Body of pancreas (tissue), 4 donors: ENCODE results near the gene CLDN19. TPM values are rescaled to one million over a fixed set of nuclear protein-coding genes. Genes with fewer than 3 reads are reported as not detected.
A peak's percentile ranks its signal among the peaks of the same experiment; 100 is the strongest.

Source experiments
- ATAC-seq: fragments of 150-250 bp; one replicate; pipeline ENCODE4 v1.9.1; 2016
- DNase-seq, 4 donors: peaks; one replicate each; pipeline ENCODE4 v3.0.0-alpha.2; 2019
- H3K27ac ChIP-seq, 4 donors: fragments of 200-600 bp; sonication (generic); 1 replicate in 3 of 4; 2 replicates in 1 of 4; pipeline versions ENCODE4 v1.5.1 to v1.6.1; 2016 to 2019; ENCODE audit warnings: mild to moderate bottlenecking in 1 of 4, mixed read lengths in 1 of 4, moderate library complexity in 1 of 4
- H3K27me3 ChIP-seq, 2 donors: fragments of 200-600 bp; sonication (generic); one replicate each; pipeline ENCODE4 v1.6.0; 2016; ENCODE audit warnings: mild to moderate bottlenecking in 1 of 2
- H3K36me3 ChIP-seq, 2 donors: fragments of 200-600 bp; sonication (generic); replicated peaks in 1 of 2; 2 replicates each; pipeline ENCODE4 v1.5.1; 2016; ENCODE audit warnings: low read depth in 2 of 2; ENCODE audit not compliant: insufficient read depth in 1 of 2
- H3K4me1 ChIP-seq: fragments of 200-600 bp; sonication (generic); one replicate; pipeline ENCODE4 v1.6.0; 2016
- H3K4me3 ChIP-seq, 2 donors: fragments of 200-600 bp; sonication (generic); 1 replicate in 1 of 2; 2 replicates in 1 of 2; pipeline ENCODE4 v1.5.1; 2016 to 2019
- H3K9me3 ChIP-seq, 3 donors: fragments of 200-600 bp; sonication (generic); 1 replicate in 2 of 3; 2 replicates in 1 of 3; pipeline ENCODE4 v1.5.1; 2016
- CTCF ChIP-seq, 7 experiments: fragments of 450-650 bp in 4 of 7; fragments of 200-600 bp in 3 of 7; sonication (generic) in 3 of 7; IDR thresholded peaks; one replicate each; pipeline ENCODE4 v1.5.1; 2016 to 2019; ENCODE audit warnings: antibody characterized with exemption in 7 of 7
- POLR2A ChIP-seq, 3 donors: fragments of 450-650 bp; IDR thresholded peaks; one replicate each; pipeline ENCODE4 v1.6.1; 2016; ENCODE audit warnings: antibody characterized with exemption in 3 of 3, mild to moderate bottlenecking in 2 of 3
- WGBS, 2 donors: methylation state at CpG; one replicate each; pipeline ENCODE4 v1.1.5; 2017; 5-methylcytosine and 5-hydroxymethylcytosine counted together
- intact Hi-C: fragments of 100-400 bp; cut with DNase I; formaldehyde crosslinking; loops from one replicate; pipeline ENCODE4 v1.15.1; 2023
- total RNA-seq, 2 donors: library from RNA; depleted of rRNA; stranded (reverse); fragments of >200 nt; gene quantifications; one replicate each; pipeline ENCODE4 v1.1.0, GENCODE V29; 2016

CLDN19 gene
- total RNA-seq, 2 donors from 2014 or later, result not detected

GRCh38 chr1:42737986-42738677, 1.9 kb downstream of the CLDN19 start:
- Histone ChIP-seq H3K4me3 (no peak overlapping the region), H3K27me3 (no peaks in the 10 kb centered on the region), H3K27ac (no peak overlapping the region), H3K9me3 (no peaks in the 10 kb centered on the region), H3K36me3 (no peaks in the 10 kb centered on the region), H3K4me1 (no peaks in the 10 kb centered on the region)
- WGBS, 2 donors, result 85 to 86% methylated on average over 4 to 21 of the region's 21 CpGs
- no peak for ATAC-seq
- intact Hi-C loops, result no loop called here
- DNase-seq, result no peak
- TF ChIP-seq CTCF (IDR thresholded peaks at IDR 0.05) (no peak), POLR2A (IDR thresholded peaks at IDR 0.05) (no peak)

- no peaks in the 10 kb centered on the region for H3K4me1 ChIP-seq
- H3K36me3 ChIP-seq, result no peaks in the 10 kb centered on the region
- no peak overlapping the region for H3K4me3 ChIP-seq
- intact Hi-C loops, result no loop called here
- H3K9me3 ChIP-seq, result no peaks in the 10 kb centered on the region
- no peaks in the 10 kb centered on the region for H3K27me3 ChIP-seq
- DNase-seq (peak; percentile 64 to 90 (median 80)), ATAC-seq (peak; percentile 65)
- H3K27ac ChIP-seq, result no peak overlapping the region
- TF ChIP-seq POLR2A (IDR thresholded peaks at IDR 0.05), result no peak
- peak in 3 of 7 experiments; percentile 11 to 23 (median 22) for TF ChIP-seq CTCF (IDR thresholded peaks at IDR 0.05)
- 24 to 40% methylated on average over 5 of the region's 5 CpGs for WGBS, 2 donors
Observed at GRCh38 chr1:42737257-42737656, 2.8 kb downstream of the CLDN19 start.

- Histone ChIP-seq H3K4me1 (no peaks in the 10 kb centered on the region), H3K27ac (no peak overlapping the region), H3K27me3 (no peaks in the 10 kb centered on the region), H3K9me3 (no peaks in the 10 kb centered on the region), H3K36me3 (no peaks in the 10 kb centered on the region), H3K4me3 (no peak overlapping the region)
- TF ChIP-seq POLR2A (IDR thresholded peaks at IDR 0.05), result no peak
- TF ChIP-seq CTCF (IDR thresholded peaks at IDR 0.05), result no peak
- ATAC-seq (no peak), DNase-seq (no peak)
- intact Hi-C loops, result no loop called here
- 88 to 93% methylated on average over 8 of the region's 8 CpGs for WGBS, 2 donors
Observed at GRCh38 chr1:42736571-42737200, 3.4 kb downstream of the CLDN19 start.

GRCh38 chr1:42736152-42736551, 3.9 kb downstream of the CLDN19 start:
- H3K36me3 ChIP-seq, result no peaks in the 10 kb centered on the region
- DNase-seq (no peak), ATAC-seq (no peak)
- H3K27ac ChIP-seq, result no peak overlapping the region
- intact Hi-C loops, result no loop called here
- 53 to 100% methylated on average over 2 to 3 of the region's 4 CpGs for WGBS, 2 donors
- H3K9me3 ChIP-seq, result no peaks in the 10 kb centered on the region
- no peaks in the 10 kb centered on the region for H3K27me3 ChIP-seq
- no peak overlapping the region for H3K4me3 ChIP-seq
- H3K4me1 ChIP-seq, result no peaks in the 10 kb centered on the region
- no peak for TF ChIP-seq CTCF (IDR thresholded peaks at IDR 0.05)
